ENCODE results near the gene SLC8A3.

DNA sequence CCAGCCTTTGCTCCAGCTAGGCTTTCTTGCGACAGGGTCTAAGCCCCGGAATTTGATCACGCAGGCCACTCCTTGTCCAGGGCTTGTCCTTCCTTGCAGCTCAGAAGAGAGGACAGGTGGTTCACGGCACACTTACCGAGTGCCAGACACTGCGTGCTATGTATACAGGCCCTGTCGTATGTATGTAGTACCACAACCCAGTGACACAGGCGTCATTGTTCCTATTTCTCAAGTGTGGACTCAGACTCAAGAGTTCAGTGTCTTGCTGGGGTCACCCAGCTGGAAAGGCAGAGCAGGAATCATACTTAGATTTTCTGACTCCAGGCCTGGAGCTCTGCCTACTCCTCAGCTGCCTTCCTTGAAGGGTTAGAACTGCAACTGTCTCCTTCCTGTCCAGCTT lies 155.6 kb downstream of the SLC8A3 start:
- TF ChIP-seq, protein P1, sequence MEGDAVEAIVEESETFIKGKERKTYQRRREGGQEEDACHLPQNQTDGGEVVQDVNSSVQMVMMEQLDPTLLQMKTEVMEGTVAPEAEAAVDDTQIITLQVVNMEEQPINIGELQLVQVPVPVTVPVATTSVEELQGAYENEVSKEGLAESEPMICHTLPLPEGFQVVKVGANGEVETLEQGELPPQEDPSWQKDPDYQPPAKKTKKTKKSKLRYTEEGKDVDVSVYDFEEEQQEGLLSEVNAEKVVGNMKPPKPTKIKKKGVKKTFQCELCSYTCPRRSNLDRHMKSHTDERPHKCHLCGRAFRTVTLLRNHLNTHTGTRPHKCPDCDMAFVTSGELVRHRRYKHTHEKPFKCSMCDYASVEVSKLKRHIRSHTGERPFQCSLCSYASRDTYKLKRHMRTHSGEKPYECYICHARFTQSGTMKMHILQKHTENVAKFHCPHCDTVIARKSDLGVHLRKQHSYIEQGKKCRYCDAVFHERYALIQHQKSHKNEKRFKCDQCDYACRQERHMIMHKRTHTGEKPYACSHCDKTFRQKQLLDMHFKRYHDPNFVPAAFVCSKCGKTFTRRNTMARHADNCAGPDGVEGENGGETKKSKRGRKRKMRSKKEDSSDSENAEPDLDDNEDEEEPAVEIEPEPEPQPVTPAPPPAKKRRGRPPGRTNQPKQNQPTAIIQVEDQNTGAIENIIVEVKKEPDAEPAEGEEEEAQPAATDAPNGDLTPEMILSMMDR (IDR thresholded peaks at IDR 0.05), result no peak
- TF ChIP-seq MAZ (IDR thresholded peaks at IDR 0.05; ENCODE audit: borderline replicate concordance, low read depth, low read length) (no peak), SMC3 (IDR thresholded peaks at IDR 0.05) (no peak), RAD21 (conservative IDR thresholded peaks at IDR 0.05 in 1 of 2, IDR thresholded peaks at IDR 0.05 in 1 of 2) (no peak)
- TF ChIP-seq, protein P2, sequence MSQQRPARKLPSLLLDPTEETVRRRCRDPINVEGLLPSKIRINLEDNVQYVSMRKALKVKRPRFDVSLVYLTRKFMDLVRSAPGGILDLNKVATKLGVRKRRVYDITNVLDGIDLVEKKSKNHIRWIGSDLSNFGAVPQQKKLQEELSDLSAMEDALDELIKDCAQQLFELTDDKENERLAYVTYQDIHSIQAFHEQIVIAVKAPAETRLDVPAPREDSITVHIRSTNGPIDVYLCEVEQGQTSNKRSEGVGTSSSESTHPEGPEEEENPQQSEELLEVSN (IDR thresholded peaks at IDR 0.05; ENCODE audit: borderline replicate concordance, low read depth), result no peak
